Uterus (tissue), 4 donors: ENCODE results near the gene S100A7A. TPM values are rescaled to one million over a fixed set of nuclear protein-coding genes. Genes with fewer than 3 reads are reported as not detected.

ENCODE experiments used
- DNase-seq, 2 donors: peaks; one replicate each; pipeline ENCODE4 v3.0.0-alpha.2; 2019 to 2020
- H3K27ac ChIP-seq, 2 donors: fragments of 200-600 bp; sonication (generic); 1 replicate in 1 of 2; 2 replicates in 1 of 2; pipeline ENCODE4 v1.5.1; 2016 to 2018
- H3K27me3 ChIP-seq, 2 donors: fragments of 200-600 bp; sonication (generic); one replicate each; pipeline ENCODE4 v1.5.1; 2018 to 2019; ENCODE audit warnings: control low read depth in 1 of 2
- H3K36me3 ChIP-seq, 2 donors: fragments of 200-600 bp; sonication (generic); one replicate each; pipeline ENCODE4 v1.5.1; 2019; ENCODE audit warnings: control low read depth in 1 of 2
- H3K4me1 ChIP-seq, 2 donors: fragments of 200-600 bp; sonication (generic); one replicate each; pipeline ENCODE4 v1.5.1; 2018 to 2019; ENCODE audit warnings: control low read depth in 1 of 2
- H3K4me3 ChIP-seq, 2 donors: fragments of 200-600 bp; sonication (generic); 1 replicate in 1 of 2; 2 replicates in 1 of 2; pipeline ENCODE4 v1.5.1; 2018 to 2019; ENCODE audit warnings: mild to moderate bottlenecking in 1 of 2
- H3K9me3 ChIP-seq, 2 donors: fragments of 200-600 bp; sonication (generic); one replicate each; pipeline ENCODE4 v1.5.1; 2019; ENCODE audit warnings: control low read depth in 1 of 2
- POLR2A ChIP-seq, 2 donors: fragments of 450-650 bp; IDR thresholded peaks; one replicate each; pipeline ENCODE4 v1.6.1; 2016; ENCODE audit warnings: antibody characterized with exemption in 2 of 2, mild to moderate bottlenecking in 1 of 2, moderate library complexity in 1 of 2
- intact Hi-C: fragments of 100-400 bp; cut with DNase I; formaldehyde crosslinking; loops from one replicate; pipeline ENCODE4 v1.15.1; 2023; ENCODE audit warnings: low total_unique reads
- total RNA-seq, 4 donors: library from RNA; depleted of rRNA in 3 of 4; stranded (reverse); fragments of >200 nt in 3 of 4; gene quantifications; one replicate each; pipeline versions ENCODE4 v1.1.0 to v1.2.4, GENCODE V29; 2014 to 2023
- TF ChIP-seq, protein P1 (sequence below), 4 experiments: fragments of 200-600 bp in 2 of 4; fragments of 450-650 bp in 2 of 4; sonication (generic) in 2 of 4; IDR thresholded peaks; one replicate each; pipeline ENCODE4 v1.5.1; 2016 to 2019; ENCODE audit warnings: antibody characterized with exemption in 4 of 4, mild to moderate bottlenecking in 2 of 4, moderate library complexity in 1 of 4
- donor health status: DM: yes; HTN: yes; CAD: no.

S100A7A gene
- total RNA-seq, 4 donors from 2014 or later: not detected

DNA sequence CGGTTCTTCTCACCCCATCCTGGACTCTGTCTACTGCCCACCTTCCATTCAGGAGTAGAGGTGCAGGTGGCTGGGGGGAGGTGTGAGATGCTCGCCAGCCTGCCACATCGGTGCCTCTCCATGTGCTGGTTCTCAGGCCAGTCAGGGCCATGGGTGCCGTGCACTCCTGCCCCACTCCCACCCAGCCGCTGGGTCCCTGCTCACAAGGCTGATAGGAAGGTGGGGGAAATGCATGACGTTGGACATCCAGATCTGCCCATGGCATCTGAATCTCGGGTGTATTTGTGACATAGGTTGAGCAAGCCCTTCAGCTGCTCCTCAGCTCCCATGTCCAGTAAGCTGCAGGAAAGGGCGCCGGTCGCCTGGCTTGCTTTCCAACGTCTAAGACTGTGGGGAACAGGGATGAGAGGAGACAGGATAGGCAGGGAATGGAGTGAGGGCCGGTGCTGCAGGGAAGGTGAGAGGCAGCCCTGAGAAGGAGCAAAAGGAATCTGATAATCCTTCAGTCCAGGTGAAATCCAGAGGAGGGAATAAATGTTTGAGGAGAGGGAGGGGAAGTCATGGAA is 11.8 kb downstream of the S100A7A start:
- TF ChIP-seq POLR2A (IDR thresholded peaks at IDR 0.05): no peak
- intact Hi-C loops: no loop called here

GRCh38 chr1:153428791-153429190 is 12.5 kb downstream of the S100A7A start:
- no peak for DNase-seq
- intact Hi-C loops: no loop called here
- H3K4me1 ChIP-seq: no peaks in the 10 kb centered on the region
- H3K27ac ChIP-seq: no peak overlapping the region
- no peak overlapping the region for H3K4me3 ChIP-seq
- no peaks in the 10 kb centered on the region for H3K36me3 ChIP-seq
- no peak for TF ChIP-seq POLR2A (IDR thresholded peaks at IDR 0.05)
- TF ChIP-seq, protein P1, sequence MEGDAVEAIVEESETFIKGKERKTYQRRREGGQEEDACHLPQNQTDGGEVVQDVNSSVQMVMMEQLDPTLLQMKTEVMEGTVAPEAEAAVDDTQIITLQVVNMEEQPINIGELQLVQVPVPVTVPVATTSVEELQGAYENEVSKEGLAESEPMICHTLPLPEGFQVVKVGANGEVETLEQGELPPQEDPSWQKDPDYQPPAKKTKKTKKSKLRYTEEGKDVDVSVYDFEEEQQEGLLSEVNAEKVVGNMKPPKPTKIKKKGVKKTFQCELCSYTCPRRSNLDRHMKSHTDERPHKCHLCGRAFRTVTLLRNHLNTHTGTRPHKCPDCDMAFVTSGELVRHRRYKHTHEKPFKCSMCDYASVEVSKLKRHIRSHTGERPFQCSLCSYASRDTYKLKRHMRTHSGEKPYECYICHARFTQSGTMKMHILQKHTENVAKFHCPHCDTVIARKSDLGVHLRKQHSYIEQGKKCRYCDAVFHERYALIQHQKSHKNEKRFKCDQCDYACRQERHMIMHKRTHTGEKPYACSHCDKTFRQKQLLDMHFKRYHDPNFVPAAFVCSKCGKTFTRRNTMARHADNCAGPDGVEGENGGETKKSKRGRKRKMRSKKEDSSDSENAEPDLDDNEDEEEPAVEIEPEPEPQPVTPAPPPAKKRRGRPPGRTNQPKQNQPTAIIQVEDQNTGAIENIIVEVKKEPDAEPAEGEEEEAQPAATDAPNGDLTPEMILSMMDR (IDR thresholded peaks at IDR 0.05): no peak
- no peaks in the 10 kb centered on the region for H3K27me3 ChIP-seq
- H3K9me3 ChIP-seq: no peaks in the 10 kb centered on the region

More for the DNA sequence above, 11.8 kb downstream of the S100A7A start:
- no peak overlapping the region for H3K27ac ChIP-seq
- no peaks in the 10 kb centered on the region for H3K9me3 ChIP-seq
- H3K27me3 ChIP-seq: no peaks in the 10 kb centered on the region
- H3K4me3 ChIP-seq: no peak overlapping the region
- no peaks in the 10 kb centered on the region for H3K4me1 ChIP-seq
- DNase-seq: no peak
- H3K36me3 ChIP-seq: no peaks in the 10 kb centered on the region

DNA sequence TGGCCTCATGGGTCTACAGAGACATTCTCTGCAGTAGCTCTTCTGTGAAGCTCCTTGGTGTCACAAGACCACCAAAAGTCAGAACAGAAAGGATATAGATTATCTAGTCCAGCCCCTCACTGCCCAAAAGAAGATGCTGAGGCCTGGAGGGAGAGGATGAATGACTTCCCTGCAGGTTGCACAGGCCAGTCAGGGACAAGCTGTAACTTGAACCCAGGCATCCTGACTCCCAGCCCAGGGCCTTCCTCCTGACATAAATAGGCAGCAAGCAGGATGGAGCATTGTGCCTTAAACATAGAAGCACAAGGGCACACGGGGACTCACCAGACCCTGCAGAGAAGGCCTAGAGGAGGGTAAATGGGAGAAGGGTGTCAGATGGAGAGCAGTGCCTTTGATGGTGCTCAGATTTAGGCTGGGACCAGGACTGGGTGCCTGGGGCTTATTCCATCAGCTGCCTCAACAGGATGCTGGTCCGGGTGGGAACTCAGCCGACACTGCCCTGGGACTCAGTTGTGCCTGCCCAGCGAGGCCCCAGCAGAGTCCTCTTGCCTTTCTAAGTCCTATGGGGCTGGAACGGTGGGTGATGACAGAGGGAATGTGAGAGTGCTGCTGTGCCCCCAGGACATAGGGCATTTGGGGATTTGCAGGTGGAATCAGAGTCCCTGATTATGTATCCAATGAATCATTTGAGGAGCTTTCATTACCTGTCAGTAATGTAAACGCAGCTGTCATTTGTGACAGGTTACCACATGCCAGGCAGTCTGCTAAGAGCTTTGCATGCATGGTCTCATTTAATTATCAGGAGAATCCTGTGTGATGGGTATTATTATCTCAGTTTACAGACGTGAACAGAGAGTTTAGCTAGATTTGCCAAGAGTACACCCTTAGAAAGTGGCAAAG is 13.2 kb downstream of the S100A7A start:
- Histone ChIP-seq H3K27ac (no peak overlapping the region), H3K36me3 (no peaks in the 10 kb centered on the region), H3K9me3 (no peaks in the 10 kb centered on the region), H3K27me3 (no peaks in the 10 kb centered on the region), H3K4me1 (no peaks in the 10 kb centered on the region), H3K4me3 (no peak overlapping the region)
- DNase-seq: no peak
- TF ChIP-seq, protein P1 (IDR thresholded peaks at IDR 0.05): no peak
- TF ChIP-seq POLR2A (IDR thresholded peaks at IDR 0.05): no peak
- intact Hi-C loops: no loop called here

- no peak overlapping the region for H3K27ac ChIP-seq
- intact Hi-C loops: no loop called here
- no peaks in the 10 kb centered on the region for H3K4me1 ChIP-seq
- H3K27me3 ChIP-seq: no peaks in the 10 kb centered on the region
- H3K9me3 ChIP-seq: no peaks in the 10 kb centered on the region
- no peaks in the 10 kb centered on the region for H3K36me3 ChIP-seq
- DNase-seq: no peak
- TF ChIP-seq POLR2A (IDR thresholded peaks at IDR 0.05): no peak
- TF ChIP-seq, protein P1 (IDR thresholded peaks at IDR 0.05): no peak
- no peak overlapping the region for H3K4me3 ChIP-seq
Measured at GRCh38 chr1:153430166-153430553, 13.8 kb downstream of the S100A7A start.

DNA sequence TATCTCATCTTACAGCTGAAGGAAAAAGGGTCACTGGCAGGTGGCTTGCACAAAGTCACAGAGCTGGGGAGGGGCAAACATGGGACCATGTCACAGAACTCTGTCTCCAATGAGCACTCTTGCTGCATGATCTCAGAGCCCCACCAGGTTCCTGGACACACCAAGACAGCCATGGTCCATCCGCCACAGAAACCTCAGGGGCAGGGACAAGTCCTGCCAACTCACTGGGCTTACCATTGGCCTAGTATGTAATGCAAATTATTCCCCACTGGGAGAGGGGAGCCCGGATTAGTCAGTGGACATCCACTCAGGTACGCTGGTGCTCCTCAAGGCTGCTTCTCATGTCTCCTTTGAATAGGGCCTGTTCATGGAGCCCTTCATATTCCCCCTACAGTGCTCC is 14.2 kb downstream of the S100A7A start:
- no peaks in the 10 kb centered on the region for H3K36me3 ChIP-seq

More for the DNA sequence above, 14.2 kb downstream of the S100A7A start:
- TF ChIP-seq, protein P1 (IDR thresholded peaks at IDR 0.05): no peak
- no peak for TF ChIP-seq POLR2A (IDR thresholded peaks at IDR 0.05)
- Histone ChIP-seq H3K27ac (no peak overlapping the region), H3K4me1 (no peaks in the 10 kb centered on the region), H3K27me3 (no peaks in the 10 kb centered on the region), H3K4me3 (no peak overlapping the region), H3K9me3 (no peaks in the 10 kb centered on the region)
- no peak for DNase-seq
- intact Hi-C loops: no loop called here
